Spleen (tissue), 7 donors: Measurements from ENCODE around the gene MEIKIN.

Experiments
- CTCF ChIP-seq, 11 experiments: fragments of 200-600 bp in 7 of 11; fragments of 450-650 bp in 4 of 11; sonication (generic) in 4 of 11; IDR thresholded peaks in 8 of 11; conservative IDR thresholded peaks in 3 of 11; 1 replicate in 7 of 11; 2 replicates in 4 of 11; pipeline versions ENCODE4 v1.4.0 to v1.8.0; 2016 to 2021; ENCODE audit warnings: antibody characterized with exemption in 11 of 11, inconsistent platforms in 4 of 11, mild to moderate bottlenecking in 1 of 11
- POLR2A ChIP-seq, 3 donors: fragments of 450-650 bp; IDR thresholded peaks; one replicate each; pipeline ENCODE4 v1.5.1; 2017; ENCODE audit warnings: antibody characterized with exemption in 3 of 3, mild to moderate bottlenecking in 1 of 3
- POLR2AphosphoS5 ChIP-seq, 3 donors: sonication (generic); formaldehyde crosslinking; IDR thresholded peaks; one replicate each; pipeline ENCODE4 v1.5.1; 2017; ENCODE audit warnings: antibody characterized with exemption in 3 of 3
- donor health status: DM: no; HTN: no; CAD: no; lungs with moderate emphysema.
- donor health status: DM: no; HTN: no; CAD: no.
- donor health status: DM: no; HTN: no; CAD: no.

DNA sequence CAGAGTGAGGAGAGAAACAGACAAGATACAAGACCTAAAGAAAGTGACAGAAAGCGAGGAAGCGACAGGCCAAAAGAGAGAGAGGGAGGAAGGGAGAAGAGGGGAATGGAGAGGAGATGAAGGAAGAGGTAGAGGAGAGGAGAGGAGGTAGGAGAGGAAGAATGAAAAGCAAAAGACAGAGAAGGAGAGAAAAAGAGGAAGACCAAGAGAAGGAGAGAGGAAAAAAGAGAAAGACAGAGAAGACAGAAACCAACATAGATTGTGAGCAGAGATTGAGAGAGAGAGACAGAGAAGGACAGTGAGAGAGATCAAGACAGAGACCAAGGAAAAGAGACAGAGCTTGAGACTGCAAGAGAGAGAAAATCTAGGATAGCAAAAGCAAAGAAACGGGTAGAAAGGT lies 90.0 kb downstream of the MEIKIN start:
- TF ChIP-seq POLR2AphosphoS5 (IDR thresholded peaks at IDR 0.05) (no peak), POLR2A (IDR thresholded peaks at IDR 0.05) (no peak), CTCF (IDR thresholded peaks at IDR 0.05 in 8 of 11, conservative IDR thresholded peaks at IDR 0.05 in 3 of 11) (no peak)
